Measurements from ENCODE around the gene RBKS. TPM values are rescaled to one million over a fixed set of nuclear protein-coding genes. Genes with fewer than 3 reads are reported as not detected.
A peak's percentile ranks its signal among the peaks of the same experiment; 100 is the strongest.

Gene RBKS
- polyA plus RNA-seq, 1 of the 3 experiments (the other 2 are of a cell fraction): 7.4 TPM

DNA sequence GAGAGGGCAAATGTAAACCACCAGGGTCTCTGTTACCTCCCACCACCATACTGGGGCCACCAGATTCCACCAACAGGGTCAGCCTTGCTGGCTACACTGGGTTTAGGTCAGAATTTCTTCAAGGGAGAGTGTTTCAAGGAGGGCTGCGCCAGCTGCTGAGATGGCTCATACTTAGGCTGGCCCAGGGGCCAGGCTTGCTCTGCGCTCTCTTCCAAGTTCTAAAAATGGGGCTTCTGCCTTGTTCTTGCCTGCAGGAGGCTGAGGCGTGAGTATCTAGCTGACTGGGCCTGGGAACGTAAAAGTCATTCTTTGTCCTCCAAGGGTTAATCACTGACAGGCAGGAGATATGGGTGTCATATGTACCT, 90.6 kb downstream of the RBKS start:
- no peak for DNase-seq
- no peak overlapping the region for H2AFZ ChIP-seq (ENCODE audit: low read depth)
- TF ChIP-seq, protein P1, sequence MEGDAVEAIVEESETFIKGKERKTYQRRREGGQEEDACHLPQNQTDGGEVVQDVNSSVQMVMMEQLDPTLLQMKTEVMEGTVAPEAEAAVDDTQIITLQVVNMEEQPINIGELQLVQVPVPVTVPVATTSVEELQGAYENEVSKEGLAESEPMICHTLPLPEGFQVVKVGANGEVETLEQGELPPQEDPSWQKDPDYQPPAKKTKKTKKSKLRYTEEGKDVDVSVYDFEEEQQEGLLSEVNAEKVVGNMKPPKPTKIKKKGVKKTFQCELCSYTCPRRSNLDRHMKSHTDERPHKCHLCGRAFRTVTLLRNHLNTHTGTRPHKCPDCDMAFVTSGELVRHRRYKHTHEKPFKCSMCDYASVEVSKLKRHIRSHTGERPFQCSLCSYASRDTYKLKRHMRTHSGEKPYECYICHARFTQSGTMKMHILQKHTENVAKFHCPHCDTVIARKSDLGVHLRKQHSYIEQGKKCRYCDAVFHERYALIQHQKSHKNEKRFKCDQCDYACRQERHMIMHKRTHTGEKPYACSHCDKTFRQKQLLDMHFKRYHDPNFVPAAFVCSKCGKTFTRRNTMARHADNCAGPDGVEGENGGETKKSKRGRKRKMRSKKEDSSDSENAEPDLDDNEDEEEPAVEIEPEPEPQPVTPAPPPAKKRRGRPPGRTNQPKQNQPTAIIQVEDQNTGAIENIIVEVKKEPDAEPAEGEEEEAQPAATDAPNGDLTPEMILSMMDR (IDR thresholded peaks at IDR 0.05): peak; percentile 16
- TF ChIP-seq FOXM1 (IDR thresholded peaks at IDR 0.05; ENCODE audit: low read depth) (no peak), MEF2A (IDR thresholded peaks at IDR 0.05; ENCODE audit: borderline replicate concordance, low read depth) (no peak; the same call in 1 of the 2 replicates)

DNA sequence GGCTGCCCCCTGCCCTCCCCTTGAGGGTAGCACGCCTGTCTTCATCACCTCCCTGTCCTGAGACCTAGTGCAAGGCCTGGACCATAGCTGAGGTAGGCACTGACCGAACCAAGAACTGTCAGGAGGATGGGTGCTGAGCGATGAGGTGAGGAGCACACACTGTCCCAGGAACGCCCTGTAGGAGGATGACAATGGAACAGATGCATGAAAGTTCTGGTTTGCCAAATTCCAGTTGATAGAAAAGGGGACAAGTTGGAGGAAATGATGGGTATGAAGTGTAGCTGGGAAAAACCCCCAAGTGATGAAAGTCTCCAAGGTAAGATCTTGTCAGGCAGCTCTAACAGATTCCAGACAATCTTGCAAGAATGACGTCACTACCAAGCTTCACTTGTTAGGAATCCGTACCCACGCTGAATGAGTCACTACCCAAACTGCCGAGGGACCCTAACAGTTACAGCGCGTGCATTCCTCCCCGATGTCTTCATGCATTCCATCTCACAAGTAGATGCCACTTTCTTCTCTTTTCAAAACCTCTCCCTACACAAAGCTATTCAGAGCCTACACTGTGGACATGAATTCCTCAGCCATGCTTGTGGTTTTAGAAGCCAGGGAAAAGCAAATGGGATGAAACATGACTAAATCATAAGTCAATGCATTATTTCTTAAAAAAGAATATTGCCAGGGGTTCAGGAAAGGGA, 91.1 kb downstream of the RBKS start:
- Histone ChIP-seq H3K4me3 (ENCODE audit: low read depth in 2 of 2, low read length in 1 of 2) (0 out of 4 replicates have a peak overlapping the region, but pooled peaks of 1 of the 2 experiments have one; percentile 0), H3K9me3 (no peaks in the 10 kb centered on the region), H3K27ac (ENCODE audit: low read depth in 2 of 2, low read length in 1 of 2) (peak overlapping the region; percentile 65 to 98; a peak in 3 of 4 replicates), H3F3A (replicated peaks; ENCODE audit: insufficient read depth) (peaks cover 28% of the 10 kb centered on the region), H3K79me2 (ENCODE audit: insufficient read depth) (no peaks in the 10 kb centered on the region), H4K20me1 (ENCODE audit: insufficient read depth) (no peaks in the 10 kb centered on the region), H3K9ac (peak overlapping the region; percentile 71), H2AFZ (ENCODE audit: low read depth) (no peak overlapping the region), H3K9me2 (no peaks in the 10 kb centered on the region), H3K27me3 (ENCODE audit: insufficient read depth) (no peaks in the 10 kb centered on the region), H3K4me2 (peak overlapping the region; percentile 55), H3K4me1 (ENCODE audit: control insufficient read depth in 1 of 2, insufficient read depth in 2 of 2, low read depth in 1 of 2, low read length in 1 of 2) (peaks cover 0 to 49% of the 10 kb centered on the region in 2 experiments; a peak in 3 of 4 replicates), H3K36me3 (replicated peaks in 1 of 2; ENCODE audit: control insufficient read depth in 1 of 2, insufficient read depth in 2 of 2, low read length in 1 of 2) (no peaks in the 10 kb centered on the region)
- ChIA-PET CTCF (interaction anchor here (0.9 to 1.8 kb wide), 2 partner anchors 8 to 96 kb away, joined by 3 to 7 read pairs; no protein-coding TSS in a partner anchor), POLR2A (no interaction called here)
- no peak for DNase-seq
- WGBS (ENCODE audit: low lambda C conversion rate): 24% methylated on average over 11 of the region's 11 CpGs
- TF ChIP-seq FOXM1 (IDR thresholded peaks at IDR 0.05; ENCODE audit: low read depth) (peak; percentile 99), POLR2AphosphoS5 (IDR thresholded peaks at IDR 0.05; ENCODE audit: low read depth, low read length) (peak; percentile 92; the same call in 1 of the 2 replicates), SIN3A (IDR thresholded peaks at IDR 0.05; ENCODE audit: borderline replicate concordance, low read depth, low read length) (peak; percentile 94), CHD2 (IDR thresholded peaks at IDR 0.05; ENCODE audit: low read length, partially characterized antibody) (no peak), RFX5 (IDR thresholded peaks at IDR 0.05; ENCODE audit: low read length) (no peak), RAD21 (IDR thresholded peaks at IDR 0.05; ENCODE audit: low read length) (peak; percentile 2; the same call in 1 of the 2 replicates), EP300 (IDR thresholded peaks at IDR 0.05; ENCODE audit: borderline replicate concordance in 1 of 2, low read depth in 1 of 2, low read length in 1 of 2) (peak; percentile 63 to 100), GATA2 (CRISPR knock-in tag; IDR thresholded peaks at IDR 0.05) (no peak), YY1 (IDR thresholded peaks at IDR 0.05; ENCODE audit: low read depth) (peak; percentile 76), TEAD4 (IDR thresholded peaks at IDR 0.05; ENCODE audit: borderline replicate concordance, insufficient read depth) (peak; percentile 100), RXRA (IDR thresholded peaks at IDR 0.05; ENCODE audit: borderline replicate concordance, low read depth) (peak; percentile 96), JUND (IDR thresholded peaks at IDR 0.05) (peak; percentile 100), FOSL2 (IDR thresholded peaks at IDR 0.05; ENCODE audit: borderline replicate concordance, low read depth) (peak; percentile 100)
- TF ChIP-seq, protein P1 (IDR thresholded peaks at IDR 0.05): no peak
- TF ChIP-seq, protein P2, sequence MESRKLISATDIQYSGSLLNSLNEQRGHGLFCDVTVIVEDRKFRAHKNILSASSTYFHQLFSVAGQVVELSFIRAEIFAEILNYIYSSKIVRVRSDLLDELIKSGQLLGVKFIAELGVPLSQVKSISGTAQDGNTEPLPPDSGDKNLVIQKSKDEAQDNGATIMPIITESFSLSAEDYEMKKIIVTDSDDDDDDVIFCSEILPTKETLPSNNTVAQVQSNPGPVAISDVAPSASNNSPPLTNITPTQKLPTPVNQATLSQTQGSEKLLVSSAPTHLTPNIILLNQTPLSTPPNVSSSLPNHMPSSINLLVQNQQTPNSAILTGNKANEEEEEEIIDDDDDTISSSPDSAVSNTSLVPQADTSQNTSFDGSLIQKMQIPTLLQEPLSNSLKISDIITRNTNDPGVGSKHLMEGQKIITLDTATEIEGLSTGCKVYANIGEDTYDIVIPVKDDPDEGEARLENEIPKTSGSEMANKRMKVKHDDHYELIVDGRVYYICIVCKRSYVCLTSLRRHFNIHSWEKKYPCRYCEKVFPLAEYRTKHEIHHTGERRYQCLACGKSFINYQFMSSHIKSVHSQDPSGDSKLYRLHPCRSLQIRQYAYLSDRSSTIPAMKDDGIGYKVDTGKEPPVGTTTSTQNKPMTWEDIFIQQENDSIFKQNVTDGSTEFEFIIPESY (IDR thresholded peaks at IDR 0.05; ENCODE audit: borderline replicate concordance, low read depth): peak; percentile 92
- TF ChIP-seq, protein P3, sequence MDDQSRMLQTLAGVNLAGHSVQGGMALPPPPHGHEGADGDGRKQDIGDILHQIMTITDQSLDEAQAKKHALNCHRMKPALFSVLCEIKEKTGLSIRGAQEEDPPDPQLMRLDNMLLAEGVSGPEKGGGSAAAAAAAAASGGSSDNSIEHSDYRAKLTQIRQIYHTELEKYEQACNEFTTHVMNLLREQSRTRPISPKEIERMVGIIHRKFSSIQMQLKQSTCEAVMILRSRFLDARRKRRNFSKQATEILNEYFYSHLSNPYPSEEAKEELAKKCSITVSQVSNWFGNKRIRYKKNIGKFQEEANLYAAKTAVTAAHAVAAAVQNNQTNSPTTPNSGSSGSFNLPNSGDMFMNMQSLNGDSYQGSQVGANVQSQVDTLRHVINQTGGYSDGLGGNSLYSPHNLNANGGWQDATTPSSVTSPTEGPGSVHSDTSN (IDR thresholded peaks at IDR 0.05): peak; percentile 97
- TF ChIP-seq, protein P4, sequence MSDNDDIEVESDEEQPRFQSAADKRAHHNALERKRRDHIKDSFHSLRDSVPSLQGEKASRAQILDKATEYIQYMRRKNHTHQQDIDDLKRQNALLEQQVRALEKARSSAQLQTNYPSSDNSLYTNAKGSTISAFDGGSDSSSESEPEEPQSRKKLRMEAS (IDR thresholded peaks at IDR 0.05; ENCODE audit: low read depth): peak; percentile 87

More for the DNA sequence above, 90.6 kb downstream of the RBKS start:
- Histone ChIP-seq H3K9me3 (no peaks in the 10 kb centered on the region), H3K27ac (ENCODE audit: low read depth in 2 of 2, low read length in 1 of 2) (peak overlapping the region; percentile 65 to 98; a peak in 3 of 4 replicates), H3K4me3 (ENCODE audit: low read depth in 2 of 2, low read length in 1 of 2) (0 out of 4 replicates have a peak overlapping the region, but pooled peaks of 1 of the 2 experiments have one; percentile 0), H3K9me2 (no peaks in the 10 kb centered on the region), H3K4me1 (ENCODE audit: control insufficient read depth in 1 of 2, insufficient read depth in 2 of 2, low read depth in 1 of 2, low read length in 1 of 2) (peaks cover 0 to 49% of the 10 kb centered on the region in 2 experiments; a peak in 3 of 4 replicates), H3K27me3 (ENCODE audit: insufficient read depth) (no peaks in the 10 kb centered on the region), H3F3A (replicated peaks; ENCODE audit: insufficient read depth) (peaks cover 28% of the 10 kb centered on the region), H3K9ac (peak overlapping the region; percentile 71), H3K79me2 (ENCODE audit: insufficient read depth) (no peaks in the 10 kb centered on the region), H3K4me2 (peak overlapping the region; percentile 53), H3K36me3 (replicated peaks in 1 of 2; ENCODE audit: control insufficient read depth in 1 of 2, insufficient read depth in 2 of 2, low read length in 1 of 2) (no peaks in the 10 kb centered on the region), H4K20me1 (ENCODE audit: insufficient read depth) (no peaks in the 10 kb centered on the region)
- POLR2A ChIA-PET: no interaction called here
- CTCF ChIA-PET: interaction anchor here (0.9 to 1.8 kb wide), 2 partner anchors 8 to 96 kb away, joined by 3 to 7 read pairs; no protein-coding TSS in a partner anchor
- WGBS (ENCODE audit: low lambda C conversion rate): 42% methylated on average over 3 of the region's 4 CpGs

Data from SK-N-SH (cell line).